Liver (tissue), 9 donors: ENCODE results near the gene SYTL3. TPM values are rescaled to one million over a fixed set of nuclear protein-coding genes. Genes with fewer than 3 reads are reported as not detected.

Experiments
- DNase-seq: peaks from one replicate; pipeline ENCODE4 v3.0.0-alpha.2; 2017; ENCODE audit warnings: low spot score
- H3K27ac ChIP-seq, 2 donors: one replicate each; pipeline ENCODE4 v1.7.0; 2013; ENCODE audit warnings: inconsistent platforms in 2 of 2, low read length in 2 of 2, control low read depth in 1 of 2, low read depth in 1 of 2, mild to moderate bottlenecking in 1 of 2
- H3K27me3 ChIP-seq, 4 donors: one replicate each; pipeline versions ENCODE4 v1.6.1 to v1.7.0; 2013; ENCODE audit warnings: low read length in 3 of 4, inconsistent platforms in 1 of 4, mild to moderate bottlenecking in 1 of 4, moderate library complexity in 1 of 4; ENCODE audit not compliant: control insufficient read depth in 4 of 4, insufficient read depth in 4 of 4
- H3K36me3 ChIP-seq, 4 donors: one replicate each; pipeline versions ENCODE4 v1.6.1 to v1.7.0; 2013; ENCODE audit warnings: low read length in 3 of 4, mild to moderate bottlenecking in 3 of 4, low read depth in 1 of 4, moderate library complexity in 1 of 4; ENCODE audit not compliant: control insufficient read depth in 4 of 4, insufficient read depth in 3 of 4
- H3K4me1 ChIP-seq, 4 donors: one replicate each; pipeline versions ENCODE4 v1.6.1 to v1.7.0; 2013; ENCODE audit warnings: low read length in 3 of 4, mild to moderate bottlenecking in 3 of 4, moderate library complexity in 1 of 4; ENCODE audit not compliant: control insufficient read depth in 4 of 4, insufficient read depth in 4 of 4
- H3K4me3 ChIP-seq, 3 donors: one replicate each; pipeline versions ENCODE4 v1.6.1 to v1.7.0; 2013; ENCODE audit warnings: low read length in 3 of 3, control low read depth in 1 of 3, low read depth in 1 of 3, mild to moderate bottlenecking in 1 of 3
- H3K9ac ChIP-seq, 2 donors: one replicate each; pipeline ENCODE4 v1.7.0; 2013; ENCODE audit warnings: low read length in 2 of 2, mild to moderate bottlenecking in 2 of 2, moderate library complexity in 2 of 2, control low read depth in 1 of 2, low read depth in 1 of 2
- H3K9me3 ChIP-seq, 4 donors: one replicate each; pipeline versions ENCODE4 v1.6.1 to v1.7.0; 2013; ENCODE audit warnings: low read length in 3 of 4; ENCODE audit not compliant: control insufficient read depth in 4 of 4
- CTCF ChIP-seq: fragments of 150-350 bp; IDR thresholded peaks from 2 replicates; pipeline ENCODE4 v1.5.1; 2017; ENCODE audit warnings: improper control_type of control experiment, low read depth, low read length; ENCODE audit not compliant: missing input control
- EGR1 ChIP-seq, 2 donors: IDR thresholded peaks; 2 replicates each; pipeline ENCODE4 v1.6.1; 2016 to 2018; ENCODE audit warnings: antibody characterized with exemption in 2 of 2, low read depth in 2 of 2
- FOXA1 ChIP-seq: IDR thresholded peaks from 2 replicates; pipeline ENCODE4 v1.6.1; 2016; ENCODE audit warnings: antibody characterized with exemption
- HNF4A ChIP-seq, 2 donors: conservative IDR thresholded peaks; 2 replicates each; pipeline ENCODE4 v1.6.1; 2016; ENCODE audit warnings: antibody characterized with exemption in 2 of 2, mild to moderate bottlenecking in 2 of 2
- HNF4G ChIP-seq: IDR thresholded peaks from 2 replicates; pipeline ENCODE4 v1.6.1; 2016; ENCODE audit warnings: antibody characterized with exemption
- MAX ChIP-seq: IDR thresholded peaks from 2 replicates; pipeline ENCODE4 v1.6.1; 2016; ENCODE audit warnings: antibody characterized with exemption
- NR2F2 ChIP-seq: IDR thresholded peaks from 2 replicates; pipeline ENCODE4 v1.6.1; 2016; ENCODE audit warnings: antibody characterized with exemption
- SP1 ChIP-seq: IDR thresholded peaks from 2 replicates; pipeline ENCODE4 v1.6.1; 2018; ENCODE audit warnings: antibody characterized with exemption, mild to moderate bottlenecking
- TAF1 ChIP-seq: conservative IDR thresholded peaks from 2 replicates; pipeline ENCODE4 v1.6.1; 2016; ENCODE audit warnings: antibody characterized with exemption, mild to moderate bottlenecking
- ZBTB33 ChIP-seq: IDR thresholded peaks from 2 replicates; pipeline ENCODE4 v1.6.1; 2016; ENCODE audit warnings: antibody characterized with exemption
- WGBS: extraction: QIAGEN DNeasy Blood & Tissue Kit; methylation state at CpG from one replicate; pipeline ENCODE4 v1.1.7; 2013; 5-methylcytosine and 5-hydroxymethylcytosine counted together
- polyA plus RNA-seq, 2 donors: library from polyadenylated mRNA; stranded (reverse) in 1 of 2; unstranded in 1 of 2; fragments of 200-250 nt in 1 of 2; fragments of >200 nt in 1 of 2; fragmentation: Nextera tagmentation in 1 of 2; extraction: Ambion mirVana in 1 of 2; gene quantifications; one replicate each; pipeline versions ENCODE4 v1.2.1 to v1.2.3, GENCODE V29; 2013 to 2015
- total RNA-seq, 2 donors: library from RNA; depleted of rRNA; stranded (reverse); fragments of >200 nt; gene quantifications; one replicate each; pipeline ENCODE4 v1.2.3, GENCODE V29; 2014
- donor health status: healthy.
- donor health status: healthy.
- donor health status: healthy.
- donor health status: healthy.
- donor health status: healthy.

The SYTL3 gene
- total and polyA plus RNA-seq, 4 donors = 0.28 to 1.7 (median 0.51) TPM

- Histone ChIP-seq H3K27ac (no peak overlapping the region), H3K4me1 (no peaks in the 10 kb centered on the region), H3K4me3 (no peak overlapping the region), H3K36me3 (peaks cover 0 to 13% (median 11%) of the 10 kb centered on the region in 4 donors), H3K9ac (no peak overlapping the region), H3K27me3 (no peaks in the 10 kb centered on the region), H3K9me3 (no peaks in the 10 kb centered on the region)
- 91% methylated on average over 25 of the region's 25 CpGs for WGBS
- TF ChIP-seq HNF4G = no peak
- no peak for TF ChIP-seq EGR1 (IDR thresholded peaks at IDR 0.05; ENCODE audit: low read depth in 2 of 2)
- DNase-seq = peak; percentile 33
These were observed 27.9 kb upstream of the SYTL3 start for GRCh38 chr6:158621694-158622544.

- peak; percentile 16 for DNase-seq
- peaks cover 0 to 14% (median 12%) of the 10 kb centered on the region in 4 donors for H3K36me3 ChIP-seq
- H3K4me1 ChIP-seq = no peaks in the 10 kb centered on the region
- WGBS = 85% methylated on average over 10 of the region's 10 CpGs
- H3K9me3 ChIP-seq = no peaks in the 10 kb centered on the region
- H3K27ac ChIP-seq = no peak overlapping the region
- no peaks in the 10 kb centered on the region for H3K27me3 ChIP-seq
- H3K9ac ChIP-seq = no peak overlapping the region
- H3K4me3 ChIP-seq = no peak overlapping the region
- no peak for TF ChIP-seq SP1
- TF ChIP-seq HNF4A (conservative IDR thresholded peaks at IDR 0.05) = no peak
- TF ChIP-seq EGR1 (IDR thresholded peaks at IDR 0.05; ENCODE audit: low read depth in 2 of 2) = no peak
- TF ChIP-seq ZBTB33 = no peak
- no peak for TF ChIP-seq CTCF
- no peak for TF ChIP-seq TAF1
- TF ChIP-seq NR2F2 = no peak
- no peak for TF ChIP-seq MAX
- no peak for TF ChIP-seq HNF4G
- no peak for TF ChIP-seq FOXA1
These were observed 27.2 kb upstream of the SYTL3 start for GRCh38 chr6:158622545-158623190.
